Nephron (organoid): ENCODE results near the gene HNF1B.

Experiments used
- H3K27ac Mint-ChIP-seq, 3 experiments: 2 replicates each; pipeline ENCODE4 v1.8.0; 2020; ENCODE audit warnings: mixed read lengths in 3 of 3, mild to moderate bottlenecking in 2 of 3, moderate library complexity in 1 of 3
- H3K27me3 Mint-ChIP-seq: 2 replicates; pipeline ENCODE4 v1.8.0; 2021; ENCODE audit warnings: low read depth, mild to moderate bottlenecking, moderate library complexity, mixed read lengths
- H3K36me3 Mint-ChIP-seq: 2 replicates; pipeline ENCODE4 v1.8.0; 2020; ENCODE audit warnings: low read depth, mixed read lengths
- H3K4me1 Mint-ChIP-seq: 2 replicates; pipeline ENCODE4 v1.8.0; 2020; ENCODE audit warnings: mixed read lengths
- H3K4me3 Mint-ChIP-seq, 3 experiments: 2 replicates each; pipeline ENCODE4 v1.8.0; 2020; ENCODE audit warnings: mild to moderate bottlenecking in 3 of 3, mixed read lengths in 3 of 3, moderate library complexity in 2 of 3
- H3K9me3 Mint-ChIP-seq: 2 replicates; pipeline ENCODE4 v1.8.0; 2020; ENCODE audit warnings: mixed read lengths
- TF ChIP-seq, protein P1 (sequence below), 3 experiments: fragments of 200-600 bp; sonication (generic); IDR thresholded peaks; one replicate each; pipeline ENCODE4 v1.5.0; 2021; ENCODE audit warnings: antibody characterized with exemption in 3 of 3; ENCODE audit not compliant: unreplicated experiment in 3 of 3

Gene HNF1B

DNA sequence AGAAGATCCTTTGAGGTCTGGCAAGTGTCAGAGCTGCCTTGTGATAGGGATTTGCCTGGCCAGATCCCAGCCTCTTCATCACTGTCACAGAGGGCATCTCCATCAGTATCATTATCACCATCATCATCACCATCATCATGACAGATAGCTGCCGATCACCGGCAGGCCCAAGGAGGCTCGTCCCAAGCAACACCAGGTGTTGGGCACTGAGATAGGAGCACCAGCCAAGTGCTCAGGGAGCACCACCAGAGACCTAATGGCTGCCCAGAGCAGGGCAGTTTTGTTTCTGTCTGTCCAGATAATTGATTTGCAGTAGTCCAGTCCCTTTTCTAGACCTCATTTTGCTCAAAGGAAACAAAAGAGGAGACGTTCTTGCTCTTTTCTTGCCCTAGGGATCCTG, 25.0 kb downstream of the HNF1B start:
- no peak overlapping the region for H3K27ac Mint-ChIP-seq
- peaks cover 20% of the 10 kb centered on the region for H3K36me3 Mint-ChIP-seq
- TF ChIP-seq, protein P1, sequence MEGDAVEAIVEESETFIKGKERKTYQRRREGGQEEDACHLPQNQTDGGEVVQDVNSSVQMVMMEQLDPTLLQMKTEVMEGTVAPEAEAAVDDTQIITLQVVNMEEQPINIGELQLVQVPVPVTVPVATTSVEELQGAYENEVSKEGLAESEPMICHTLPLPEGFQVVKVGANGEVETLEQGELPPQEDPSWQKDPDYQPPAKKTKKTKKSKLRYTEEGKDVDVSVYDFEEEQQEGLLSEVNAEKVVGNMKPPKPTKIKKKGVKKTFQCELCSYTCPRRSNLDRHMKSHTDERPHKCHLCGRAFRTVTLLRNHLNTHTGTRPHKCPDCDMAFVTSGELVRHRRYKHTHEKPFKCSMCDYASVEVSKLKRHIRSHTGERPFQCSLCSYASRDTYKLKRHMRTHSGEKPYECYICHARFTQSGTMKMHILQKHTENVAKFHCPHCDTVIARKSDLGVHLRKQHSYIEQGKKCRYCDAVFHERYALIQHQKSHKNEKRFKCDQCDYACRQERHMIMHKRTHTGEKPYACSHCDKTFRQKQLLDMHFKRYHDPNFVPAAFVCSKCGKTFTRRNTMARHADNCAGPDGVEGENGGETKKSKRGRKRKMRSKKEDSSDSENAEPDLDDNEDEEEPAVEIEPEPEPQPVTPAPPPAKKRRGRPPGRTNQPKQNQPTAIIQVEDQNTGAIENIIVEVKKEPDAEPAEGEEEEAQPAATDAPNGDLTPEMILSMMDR (IDR thresholded peaks at IDR 0.05; ENCODE audit: unreplicated experiment in 3 of 3): no peak
- no peak overlapping the region for H3K4me3 Mint-ChIP-seq
- peaks cover 27% of the 10 kb centered on the region for H3K27me3 Mint-ChIP-seq
- peaks cover 11% of the 10 kb centered on the region for H3K4me1 Mint-ChIP-seq
- H3K9me3 Mint-ChIP-seq: no peaks in the 10 kb centered on the region

DNA sequence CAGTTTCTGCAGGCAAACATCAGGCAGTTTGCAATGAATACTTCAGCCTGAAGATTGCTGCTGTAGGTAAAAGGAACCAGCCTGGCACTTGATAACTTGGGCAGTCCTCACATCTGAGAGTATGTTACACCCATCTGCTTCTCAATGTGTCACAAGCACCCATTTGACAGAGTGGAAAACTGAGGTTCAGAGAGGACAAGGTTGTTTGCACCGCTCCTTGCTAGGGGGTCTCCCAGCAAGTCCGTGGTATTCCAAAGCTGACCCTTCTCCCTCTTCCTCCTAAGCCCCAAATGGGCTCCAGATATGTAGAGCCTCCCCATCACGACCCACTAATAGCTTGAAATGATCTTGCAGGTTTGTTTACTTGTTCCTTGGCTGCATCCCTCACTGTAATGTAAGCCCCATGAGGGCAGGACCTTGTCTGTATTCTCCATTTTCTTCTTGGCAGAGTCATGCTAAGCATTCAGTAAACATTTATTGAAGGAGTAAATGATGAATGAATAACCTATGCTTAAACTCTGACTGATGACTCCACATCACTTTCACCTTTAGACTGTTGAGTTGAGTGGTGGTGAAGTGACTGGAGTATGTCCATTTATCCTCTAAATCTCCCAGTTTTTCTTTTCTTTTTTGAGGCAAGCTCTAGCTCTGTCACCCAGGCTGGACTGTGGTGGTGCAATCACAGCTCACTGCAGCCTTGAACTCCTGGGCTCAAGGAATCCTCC, 26.4 kb downstream of the HNF1B start:
- Mint-ChIP-seq H3K4me1 (peaks cover 11% of the 10 kb centered on the region), H3K27ac (peak overlapping the region in 1 of 3 experiments; percentile 57), H3K36me3 (peaks cover 19% of the 10 kb centered on the region), H3K4me3 (no peak overlapping the region), H3K9me3 (no peaks in the 10 kb centered on the region), H3K27me3 (peaks cover 36% of the 10 kb centered on the region)
- TF ChIP-seq, protein P1 (IDR thresholded peaks at IDR 0.05; ENCODE audit: unreplicated experiment in 3 of 3): no peak

DNA sequence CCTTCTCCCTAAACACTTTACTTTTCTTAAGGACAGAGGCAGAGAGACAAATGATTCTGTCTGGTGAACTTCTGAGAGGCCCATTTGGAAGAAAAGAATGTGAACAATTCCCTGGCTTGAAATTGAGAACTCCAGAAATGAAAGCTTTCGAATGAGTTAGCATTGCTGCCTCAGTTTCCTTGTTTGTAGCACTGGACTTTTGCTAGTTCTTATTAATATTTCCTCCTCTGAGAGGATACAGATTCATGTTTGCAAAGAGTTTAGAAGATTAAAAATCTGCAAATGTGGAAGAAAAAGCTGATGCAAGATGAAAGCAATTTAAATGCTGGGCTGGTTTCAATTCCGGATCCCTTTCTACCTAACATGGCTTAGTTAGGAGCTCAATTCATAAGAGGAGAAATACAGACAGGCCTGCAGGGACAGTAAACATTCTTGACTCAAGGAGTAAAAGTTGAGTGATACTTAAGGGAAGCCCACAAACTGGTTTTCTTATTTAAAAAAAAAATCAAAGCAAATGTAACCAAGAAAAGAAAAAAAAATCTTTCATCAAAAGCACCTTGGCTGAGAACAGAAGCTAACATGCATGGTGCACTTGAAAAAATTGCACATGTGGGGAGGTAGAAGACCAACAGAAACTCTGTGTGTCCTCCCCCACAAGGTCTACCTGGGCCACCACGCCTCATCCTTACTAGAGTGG, 27.1 kb downstream of the HNF1B start:
- no peaks in the 10 kb centered on the region for H3K9me3 Mint-ChIP-seq
- H3K27ac Mint-ChIP-seq: peak overlapping the region; percentile 68 to 75 (median 70)
- H3K36me3 Mint-ChIP-seq: peaks cover 16% of the 10 kb centered on the region
- TF ChIP-seq, protein P1 (IDR thresholded peaks at IDR 0.05; ENCODE audit: unreplicated experiment in 3 of 3): no peak
- no peak overlapping the region for H3K4me3 Mint-ChIP-seq
- peaks cover 11% of the 10 kb centered on the region for H3K4me1 Mint-ChIP-seq
- peaks cover 36% of the 10 kb centered on the region for H3K27me3 Mint-ChIP-seq

DNA sequence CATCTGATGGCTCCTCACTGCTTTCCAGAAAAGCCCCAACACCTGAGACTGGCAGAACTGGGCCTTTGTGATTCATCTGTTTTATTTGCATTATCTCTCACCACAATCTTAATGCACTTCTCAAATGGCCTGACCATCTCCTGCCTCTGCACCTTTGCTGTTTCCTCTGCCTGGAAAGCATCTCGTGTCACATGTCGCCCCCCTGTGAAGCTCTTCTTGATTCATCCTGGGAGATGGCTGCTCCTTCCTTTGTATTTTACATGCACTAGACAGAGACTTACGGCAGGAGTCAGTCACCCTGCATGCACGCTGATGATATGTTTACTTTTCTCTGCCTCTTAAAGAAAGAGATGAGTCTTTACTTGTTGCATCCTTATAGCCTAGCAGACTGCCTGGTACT, 30.0 kb downstream of the HNF1B start:
- Mint-ChIP-seq H3K9me3 (no peaks in the 10 kb centered on the region), H3K4me1 (peaks cover 11% of the 10 kb centered on the region), H3K4me3 (no peak overlapping the region), H3K27me3 (peaks cover 24% of the 10 kb centered on the region), H3K27ac (no peak overlapping the region), H3K36me3 (peaks cover 37% of the 10 kb centered on the region)
- TF ChIP-seq, protein P1 (IDR thresholded peaks at IDR 0.05; ENCODE audit: unreplicated experiment in 3 of 3): no peak

DNA sequence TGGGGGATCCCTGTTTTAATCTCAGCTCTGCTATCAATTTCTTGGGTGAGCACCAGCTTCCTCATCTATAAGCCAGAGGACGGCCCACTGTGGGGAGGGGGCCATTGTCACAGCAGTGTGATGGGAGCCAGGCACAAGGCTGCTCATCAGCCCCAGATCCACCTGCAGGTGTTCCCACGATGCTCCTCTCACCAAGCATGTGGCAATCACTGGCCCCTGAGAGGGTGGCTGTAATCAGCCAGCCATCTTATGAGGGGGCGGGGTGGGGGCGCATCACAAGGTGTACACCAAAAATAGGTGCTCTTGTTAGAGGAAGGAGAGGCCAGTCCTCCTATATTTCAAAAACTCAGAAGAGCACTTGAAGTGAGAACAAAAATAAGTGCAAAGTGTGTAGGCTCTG, 31.2 kb downstream of the HNF1B start:
- H3K4me1 Mint-ChIP-seq: peaks cover 11% of the 10 kb centered on the region
- H3K36me3 Mint-ChIP-seq: peaks cover 33% of the 10 kb centered on the region
- peaks cover 21% of the 10 kb centered on the region for H3K27me3 Mint-ChIP-seq
- TF ChIP-seq, protein P1 (IDR thresholded peaks at IDR 0.05; ENCODE audit: unreplicated experiment in 3 of 3): no peak
- no peaks in the 10 kb centered on the region for H3K9me3 Mint-ChIP-seq
- no peak overlapping the region for H3K27ac Mint-ChIP-seq
- H3K4me3 Mint-ChIP-seq: no peak overlapping the region
